ENCODE data around the gene FGF4. TPM values are rescaled to one million over a fixed set of nuclear protein-coding genes. Genes with fewer than 3 reads are reported as not detected.

FGF4 gene
- total and polyA plus RNA-seq, 8 donors: not detected

DNA sequence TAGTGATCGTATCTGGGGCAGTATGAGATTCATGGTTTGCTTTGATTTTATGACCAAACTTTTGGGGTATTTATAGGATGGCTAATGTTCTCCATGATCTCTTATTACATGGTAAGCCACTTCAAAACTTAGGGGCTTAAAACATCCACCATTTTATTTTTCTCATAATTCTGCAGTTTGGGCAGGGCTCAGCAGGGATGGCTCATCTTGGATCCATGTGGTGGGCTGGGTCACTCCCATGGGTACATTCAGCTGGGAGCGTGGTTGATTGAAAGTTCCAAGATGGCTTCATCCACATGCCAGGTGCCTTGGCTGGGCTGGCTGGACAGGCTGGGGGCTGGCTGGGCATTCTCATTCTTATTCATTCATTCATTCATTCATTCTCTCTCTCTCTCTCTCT lies 40.8 kb downstream of the FGF4 start:
- TF ChIP-seq, protein P1, sequence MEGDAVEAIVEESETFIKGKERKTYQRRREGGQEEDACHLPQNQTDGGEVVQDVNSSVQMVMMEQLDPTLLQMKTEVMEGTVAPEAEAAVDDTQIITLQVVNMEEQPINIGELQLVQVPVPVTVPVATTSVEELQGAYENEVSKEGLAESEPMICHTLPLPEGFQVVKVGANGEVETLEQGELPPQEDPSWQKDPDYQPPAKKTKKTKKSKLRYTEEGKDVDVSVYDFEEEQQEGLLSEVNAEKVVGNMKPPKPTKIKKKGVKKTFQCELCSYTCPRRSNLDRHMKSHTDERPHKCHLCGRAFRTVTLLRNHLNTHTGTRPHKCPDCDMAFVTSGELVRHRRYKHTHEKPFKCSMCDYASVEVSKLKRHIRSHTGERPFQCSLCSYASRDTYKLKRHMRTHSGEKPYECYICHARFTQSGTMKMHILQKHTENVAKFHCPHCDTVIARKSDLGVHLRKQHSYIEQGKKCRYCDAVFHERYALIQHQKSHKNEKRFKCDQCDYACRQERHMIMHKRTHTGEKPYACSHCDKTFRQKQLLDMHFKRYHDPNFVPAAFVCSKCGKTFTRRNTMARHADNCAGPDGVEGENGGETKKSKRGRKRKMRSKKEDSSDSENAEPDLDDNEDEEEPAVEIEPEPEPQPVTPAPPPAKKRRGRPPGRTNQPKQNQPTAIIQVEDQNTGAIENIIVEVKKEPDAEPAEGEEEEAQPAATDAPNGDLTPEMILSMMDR (IDR thresholded peaks at IDR 0.05): no peak
- peaks cover 0 to 27% of the 10 kb centered on the region in 2 donors for H3K9me3 ChIP-seq
- intact Hi-C loops (cut with DNase I): no loop called here
- no peaks in the 10 kb centered on the region for H3K36me3 ChIP-seq
- no peak overlapping the region for H3K27ac ChIP-seq
- no peaks in the 10 kb centered on the region for H3K4me1 ChIP-seq
- DNase-seq: no peak
- ATAC-seq: no peak
- no peak overlapping the region for H3K4me3 ChIP-seq
- peaks cover 0 to 41% of the 10 kb centered on the region in 2 donors for H3K27me3 ChIP-seq

DNA sequence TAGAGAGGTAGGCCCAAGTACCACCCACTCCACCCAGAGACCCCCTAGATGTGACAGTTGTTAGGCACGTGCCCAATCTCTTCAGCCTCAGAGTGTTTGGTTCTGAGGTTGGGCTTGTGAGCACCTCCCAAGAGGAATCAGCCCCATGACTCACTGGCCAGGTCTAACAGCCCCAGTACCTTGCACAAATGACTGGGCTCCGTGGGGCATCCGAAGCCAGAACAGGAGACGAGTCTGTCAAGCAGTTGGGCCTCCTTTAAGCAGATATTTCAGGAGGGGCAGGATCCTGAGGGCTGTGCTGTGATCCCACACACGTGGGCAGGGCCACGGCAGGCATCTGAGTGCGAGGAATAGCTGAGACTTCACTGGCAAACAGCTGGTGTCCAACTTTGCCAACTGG lies 42.2 kb downstream of the FGF4 start:
- DNase-seq: no peak

DNA sequence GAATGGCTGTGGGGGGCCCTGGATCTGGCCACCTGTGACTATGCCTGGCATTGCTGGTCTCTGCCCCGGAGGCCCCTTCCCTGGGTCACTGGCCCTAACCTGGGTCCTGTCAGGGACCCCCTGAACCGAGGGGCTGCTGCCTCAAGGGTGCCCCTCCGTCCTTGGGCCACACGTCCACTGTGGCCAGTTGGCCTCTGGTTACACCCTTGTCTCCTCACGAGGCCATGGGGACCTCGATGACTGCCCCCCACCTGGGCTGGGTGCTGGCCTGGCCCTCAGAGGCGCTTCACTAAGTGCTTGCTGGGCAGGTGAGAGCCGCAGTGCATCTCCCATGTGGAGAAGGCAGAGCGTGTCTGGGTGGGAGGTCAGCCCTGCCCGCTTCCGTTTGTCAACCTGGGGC lies 44.0 kb downstream of the FGF4 start:
- intact Hi-C loops (cut with DNase I): no loop called here
- peaks cover 0 to 74% of the 10 kb centered on the region in 2 donors for H3K27me3 ChIP-seq
- H3K36me3 ChIP-seq: no peaks in the 10 kb centered on the region
- no peak for ATAC-seq
- no peaks in the 10 kb centered on the region for H3K4me1 ChIP-seq
- TF ChIP-seq, protein P1 (IDR thresholded peaks at IDR 0.05): no peak
- H3K27ac ChIP-seq: no peak overlapping the region
- H3K4me3 ChIP-seq: no peak overlapping the region
- no peak for DNase-seq
- H3K9me3 ChIP-seq: peaks cover 0 to 14% of the 10 kb centered on the region in 2 donors

More for the DNA sequence above, 42.2 kb downstream of the FGF4 start:
- ATAC-seq: no peak
- TF ChIP-seq, protein P1 (IDR thresholded peaks at IDR 0.05): no peak
- peaks cover 0 to 56% of the 10 kb centered on the region in 2 donors for H3K27me3 ChIP-seq
- H3K4me1 ChIP-seq: no peaks in the 10 kb centered on the region
- H3K36me3 ChIP-seq: no peaks in the 10 kb centered on the region
- no peak overlapping the region for H3K27ac ChIP-seq
- peaks cover 0 to 14% of the 10 kb centered on the region in 2 donors for H3K9me3 ChIP-seq
- intact Hi-C loops (cut with DNase I): no loop called here
- no peak overlapping the region for H3K4me3 ChIP-seq

DNA sequence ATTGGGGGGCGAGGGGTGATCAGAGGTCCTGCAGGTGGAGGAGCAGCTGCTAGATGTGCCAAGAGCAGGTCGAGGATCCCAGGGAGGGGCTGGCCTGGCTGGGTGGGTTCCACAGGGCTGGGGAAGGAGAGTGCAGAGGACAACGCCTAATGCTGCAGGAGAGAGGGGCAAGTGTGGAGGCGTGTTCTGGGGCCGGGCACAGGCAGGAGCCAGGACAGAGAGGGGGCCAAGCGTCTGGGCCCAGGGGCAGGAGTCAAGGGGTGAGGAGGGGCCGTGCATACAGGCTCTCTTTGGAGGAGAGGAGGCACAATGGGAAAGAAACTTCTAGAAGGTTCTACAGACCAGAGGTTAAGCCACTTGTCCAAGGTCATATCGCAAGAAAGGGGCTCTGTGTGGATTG lies 44.6 kb downstream of the FGF4 start:
- TF ChIP-seq, protein P1 (IDR thresholded peaks at IDR 0.05): no peak
- no peak overlapping the region for H3K27ac ChIP-seq
- no peak for DNase-seq
- peaks cover 0 to 80% of the 10 kb centered on the region in 2 donors for H3K27me3 ChIP-seq
- peaks cover 0 to 14% of the 10 kb centered on the region in 2 donors for H3K9me3 ChIP-seq
- H3K4me3 ChIP-seq: no peak overlapping the region
- H3K36me3 ChIP-seq: no peaks in the 10 kb centered on the region
- intact Hi-C loops (cut with DNase I): no loop called here
- no peak for ATAC-seq
- no peaks in the 10 kb centered on the region for H3K4me1 ChIP-seq

DNA sequence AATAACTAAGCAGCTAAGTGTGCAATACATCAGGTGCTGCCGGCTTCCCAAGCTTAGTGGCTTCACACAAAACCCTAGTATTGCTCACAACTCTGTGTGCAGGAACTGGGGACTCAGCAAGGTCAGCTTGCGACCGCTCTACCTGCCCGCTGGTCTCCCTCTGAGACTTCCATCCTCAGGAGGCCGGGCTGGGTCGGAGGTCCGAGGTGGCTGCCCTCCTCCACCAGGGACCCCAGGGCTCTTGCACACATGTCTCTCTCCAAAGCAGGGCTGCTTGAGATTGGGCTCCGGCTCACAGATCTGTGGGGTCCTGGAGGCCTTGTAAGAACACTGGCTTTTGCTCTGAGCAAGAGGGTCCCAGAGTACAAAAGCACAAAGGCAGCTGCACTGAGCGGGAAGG lies 45.9 kb downstream of the FGF4 start:
- intact Hi-C loops (cut with DNase I): no loop called here
- TF ChIP-seq, protein P1 (IDR thresholded peaks at IDR 0.05): no peak
- Histone ChIP-seq H3K4me3 (no peak overlapping the region), H3K27me3 (peaks cover 0 to 92% of the 10 kb centered on the region in 2 donors), H3K27ac (no peak overlapping the region), H3K4me1 (no peaks in the 10 kb centered on the region), H3K36me3 (no peaks in the 10 kb centered on the region), H3K9me3 (peaks cover 0 to 5% of the 10 kb centered on the region in 2 donors)
- no peak for ATAC-seq
- DNase-seq: no peak
